HG03060 (cell line): ENCODE results near the gene MEAK7.

Source experiments
- ATAC-seq: cut with Tn5 transposase; IDR thresholded peaks from one replicate; pipeline ENCODE4 v1.9.1; 2021; ENCODE audit warnings: low read depth, moderate number of reproducible peaks; ENCODE audit not compliant: unreplicated experiment

The MEAK7 gene

GRCh38 chr16:84514295-84514873 is 9.9 kb upstream of the MEAK7 start:
- ATAC-seq, result no peak

GRCh38 chr16:84513666-84514065 is 9.2 kb upstream of the MEAK7 start:
- ATAC-seq, result no peak

DNA sequence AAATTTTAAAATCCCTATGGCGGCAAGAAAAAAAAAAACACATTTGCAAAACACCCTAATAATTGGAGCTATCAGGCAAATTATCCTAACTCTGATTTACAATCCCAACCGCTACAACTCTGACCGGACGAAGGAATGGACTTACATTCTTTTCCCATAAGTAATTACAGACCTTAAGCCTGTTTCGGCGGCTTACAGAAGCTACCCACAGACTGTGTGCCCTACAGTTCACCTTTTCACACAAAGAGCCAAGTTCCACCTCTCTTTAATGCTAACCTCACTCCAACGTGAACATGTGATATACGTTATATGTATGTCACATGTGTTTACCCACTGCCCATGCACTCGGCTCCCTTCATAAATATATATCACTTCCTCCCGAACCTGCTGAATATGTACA is 8.7 kb upstream of the MEAK7 start:
- no peak for ATAC-seq

GRCh38 chr16:84511831-84512230 is 7.4 kb upstream of the MEAK7 start:
- ATAC-seq, result no peak

GRCh38 chr16:84511180-84511800 is 6.8 kb upstream of the MEAK7 start:
- no peak for ATAC-seq

GRCh38 chr16:84509032-84509950 is 4.8 kb upstream of the MEAK7 start:
- no peak for ATAC-seq

DNA sequence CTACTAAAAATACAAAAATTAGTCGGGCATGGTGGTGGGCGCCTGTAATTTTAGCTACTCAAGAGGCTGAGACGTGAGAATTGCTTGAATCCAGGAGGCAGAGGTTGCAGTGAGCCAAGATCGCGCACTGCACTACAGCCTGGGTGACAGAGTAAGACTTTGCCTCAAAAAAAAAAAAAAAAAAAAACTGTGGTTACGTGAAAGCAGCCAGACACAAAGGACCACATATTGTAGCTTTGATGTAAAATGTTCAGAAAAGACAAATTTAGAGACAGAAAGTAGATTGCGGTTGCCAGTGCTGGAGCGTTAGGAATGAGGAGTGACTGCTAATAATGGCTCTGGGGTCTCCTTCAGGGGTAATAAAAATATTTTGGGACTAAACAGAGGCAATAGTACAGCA is 4.0 kb upstream of the MEAK7 start:
- ATAC-seq, result no peak

DNA sequence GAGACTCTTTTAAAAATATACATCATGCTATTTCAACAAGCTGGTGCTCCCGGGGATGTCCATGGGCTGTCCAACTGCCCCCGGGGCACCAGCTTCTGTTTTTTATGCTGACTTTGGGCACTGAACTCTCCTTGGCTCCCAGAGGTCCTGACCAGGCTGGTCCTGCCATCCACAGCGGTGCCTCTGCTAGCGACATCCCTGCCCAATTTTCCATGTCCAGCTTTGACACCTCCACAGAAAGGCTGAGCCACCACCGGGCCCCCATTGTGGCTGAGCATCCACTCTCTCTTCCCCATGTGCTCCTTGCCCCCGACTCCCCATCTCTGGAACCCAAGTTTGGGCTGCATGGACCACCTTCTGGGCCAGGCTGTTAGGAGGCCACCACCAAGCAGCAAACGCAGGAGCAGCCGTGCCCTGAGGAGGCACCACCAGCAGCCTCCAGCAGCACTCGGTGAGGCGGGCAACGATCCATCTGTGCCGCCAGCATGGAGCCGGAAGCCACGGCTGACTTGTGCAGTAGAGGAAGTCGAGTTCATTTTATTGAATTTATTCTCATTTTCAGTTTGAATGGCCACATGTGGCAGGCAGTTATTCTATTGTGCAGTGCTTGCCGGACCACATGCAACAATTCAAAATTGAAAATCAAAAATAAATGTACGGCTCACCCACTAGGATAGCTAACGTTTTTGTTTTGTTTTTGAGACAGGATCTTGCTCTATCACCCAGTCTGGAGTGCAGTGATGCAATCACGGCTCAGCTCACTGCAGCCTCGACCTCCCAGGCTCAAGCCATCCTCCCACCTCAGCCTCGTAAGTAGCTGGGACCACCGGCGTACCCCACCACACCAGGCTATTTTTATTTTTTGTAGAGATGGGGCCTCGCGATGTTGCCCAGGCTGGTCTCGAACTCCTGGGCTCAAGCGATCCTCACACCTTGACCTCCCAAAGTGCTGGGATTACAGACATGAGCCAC is 2.8 kb upstream of the MEAK7 start:
- no peak for ATAC-seq

DNA sequence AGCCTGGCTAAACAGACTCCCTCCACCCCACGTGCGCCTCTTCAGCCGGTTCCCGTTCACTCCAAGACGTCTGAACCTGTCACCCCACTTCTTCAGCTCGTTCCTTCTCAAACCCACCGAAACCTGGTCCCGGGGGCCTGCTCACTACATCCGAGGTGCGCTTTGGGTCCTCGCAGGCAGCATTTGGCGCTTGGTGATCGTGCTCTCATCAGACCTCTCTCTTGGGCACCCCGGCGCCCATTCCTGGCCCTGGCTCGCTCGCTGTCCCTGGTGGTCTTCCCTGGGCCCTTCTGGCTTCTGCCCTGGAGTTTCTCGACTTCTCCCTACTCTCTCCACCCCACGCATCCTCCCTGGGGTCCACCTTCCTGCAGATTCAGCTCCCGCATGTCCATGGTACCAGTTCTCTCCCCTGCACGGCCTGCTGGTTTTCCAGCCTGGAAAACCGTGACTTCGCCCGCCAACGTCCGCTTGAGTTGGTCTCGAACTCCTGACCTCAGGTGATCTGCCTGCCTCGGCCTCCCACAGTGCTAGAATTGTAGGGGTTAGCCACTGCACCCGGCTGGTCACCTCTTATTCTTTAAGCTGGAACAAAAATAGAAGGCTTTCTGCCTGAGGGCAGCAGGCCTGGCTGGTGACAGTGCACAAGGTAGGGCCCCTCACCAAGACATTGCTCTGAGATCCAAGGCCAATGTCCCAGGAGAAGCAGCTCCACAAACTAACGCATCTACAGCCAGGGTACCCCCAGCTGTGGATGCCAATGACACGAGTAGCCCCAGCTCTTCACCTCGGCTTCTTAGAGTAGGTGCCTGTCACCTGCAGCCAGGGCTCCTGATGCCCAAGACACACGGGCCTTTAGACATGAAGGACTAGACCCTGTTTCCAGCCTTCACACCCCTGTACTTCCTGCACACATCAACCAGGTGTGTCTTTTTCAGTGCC is 1.1 kb upstream of the MEAK7 start:
- no peak for ATAC-seq

DNA sequence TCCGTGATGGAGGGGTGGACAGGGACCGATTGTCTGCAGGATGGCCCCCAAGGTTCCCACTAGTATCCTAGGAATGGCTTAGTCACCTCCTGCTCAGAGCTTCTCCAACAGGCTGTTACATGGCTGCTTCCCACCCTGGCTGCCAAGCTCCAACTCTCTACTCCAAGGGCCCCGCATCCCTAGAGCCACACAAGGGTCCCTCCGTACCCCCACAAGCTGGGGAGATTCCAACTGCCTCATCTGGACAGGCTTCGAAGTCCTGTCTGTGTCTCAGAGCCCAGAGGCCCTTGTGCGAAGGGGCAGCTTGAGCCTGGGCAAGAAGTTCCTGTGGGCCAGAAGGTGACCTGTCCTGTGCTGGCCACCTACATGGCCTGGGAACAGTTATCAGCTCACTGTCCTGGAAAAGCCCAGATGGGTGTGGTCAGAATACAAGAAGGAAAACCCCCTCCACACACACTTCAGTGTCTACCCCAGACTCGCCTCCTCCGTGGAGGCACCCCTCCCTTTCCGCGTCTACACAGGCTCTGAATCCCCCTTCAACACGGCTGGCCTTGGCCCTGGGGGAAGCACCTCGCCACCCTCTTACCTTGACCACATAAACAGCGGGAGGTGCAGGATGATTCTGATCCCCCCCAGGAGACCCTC is 586 bp downstream of the MEAK7 start:
- ATAC-seq, result no peak

- no peak for ATAC-seq
Observed at GRCh38 chr16:84502581-84502980, 1.9 kb downstream of the MEAK7 start.

DNA sequence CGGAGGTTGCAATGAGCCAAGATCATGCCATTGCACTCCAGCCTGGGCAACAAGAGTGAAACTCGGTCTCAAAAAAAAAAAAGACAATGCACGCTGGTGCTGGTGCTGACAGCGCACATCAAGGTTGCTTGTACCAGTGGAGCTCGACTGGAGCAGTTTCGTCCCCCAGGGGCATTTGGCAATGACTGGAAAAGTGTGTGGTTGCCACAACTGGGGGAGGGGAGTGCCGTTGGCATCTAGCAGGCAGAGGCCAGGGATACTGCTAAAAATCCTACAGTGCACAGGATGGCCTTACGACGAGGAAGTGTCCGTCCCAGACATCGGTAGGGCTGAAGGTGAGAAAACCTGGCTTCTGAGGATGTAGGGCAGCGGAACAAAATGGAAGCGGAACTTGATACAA is 2.4 kb downstream of the MEAK7 start:
- no peak for ATAC-seq

DNA sequence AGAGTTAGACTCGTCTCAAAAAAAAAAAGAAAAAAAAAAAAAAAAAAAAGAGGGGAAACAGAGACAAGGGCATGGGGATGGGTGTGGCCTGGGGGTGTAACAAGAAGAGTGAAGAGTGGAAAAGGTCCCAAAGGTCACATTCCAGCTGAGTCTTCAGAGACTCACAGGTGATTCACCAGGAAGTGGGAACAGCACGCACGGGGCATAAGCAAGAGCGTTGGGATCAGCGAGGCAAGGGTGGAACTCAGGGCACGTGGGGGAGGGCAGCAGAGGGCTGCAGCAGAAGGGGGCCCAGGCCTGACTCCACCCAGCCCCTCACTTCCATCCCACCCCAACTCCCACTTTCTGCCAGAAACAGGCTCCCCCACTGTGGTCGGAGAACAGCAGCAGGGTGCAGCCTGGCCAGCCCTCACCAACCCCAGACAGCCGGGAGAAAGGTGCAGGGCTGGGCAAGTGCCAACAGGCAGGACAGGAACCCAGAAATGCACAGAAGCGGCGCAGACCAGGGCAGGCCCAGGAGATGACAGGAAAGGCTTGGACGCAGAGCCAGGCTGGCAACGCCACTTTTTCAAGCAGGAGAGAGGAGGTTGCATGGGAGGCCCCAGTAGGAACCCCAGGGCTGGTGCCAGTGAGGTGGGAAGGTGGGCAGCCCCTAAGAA is 3.3 kb downstream of the MEAK7 start:
- ATAC-seq, result no peak

- ATAC-seq, result no peak
Observed at GRCh38 chr16:84500531-84500930, 3.9 kb downstream of the MEAK7 start.

GRCh38 chr16:84499638-84500037 is 4.8 kb downstream of the MEAK7 start:
- ATAC-seq, result no peak

GRCh38 chr16:84498859-84499620 is 5.4 kb downstream of the MEAK7 start:
- ATAC-seq, result no peak

DNA sequence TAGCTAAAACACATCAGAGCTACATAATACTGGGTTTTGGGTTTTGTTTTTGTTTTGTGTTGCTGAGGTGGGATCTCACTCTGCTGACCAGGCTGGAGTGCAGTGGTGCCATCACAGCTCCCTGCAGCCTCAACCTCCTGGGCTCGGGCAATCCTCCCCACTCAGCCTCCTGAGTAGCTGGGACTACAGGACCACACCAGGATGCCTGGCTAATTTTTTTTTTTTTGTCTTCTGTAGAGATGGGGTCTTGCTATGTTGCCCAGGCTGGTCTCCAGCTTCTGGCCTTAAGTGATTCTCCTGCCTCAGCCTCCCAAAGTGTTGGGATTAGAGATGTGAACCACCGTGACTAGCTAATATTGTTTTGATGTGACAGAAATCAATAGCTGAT is 6.2 kb downstream of the MEAK7 start:
- ATAC-seq, result no peak
